SK-N-SH treated with all-trans-retinoic acid at 6 μM for 48 hours (cell line): Measurements from ENCODE around the gene IL17REL.

Experiments used
- ATAC-seq: fragments of 200-7000 bp; cut with Tn5 transposase; 3 replicates; pipeline ENCODE4 v1.9.1; 2020; ENCODE audit warnings: mild to moderate bottlenecking, moderate library complexity
- BACH2 ChIP-seq: fragments of 250-450 bp; sonication (Bioruptor Pico); IDR thresholded peaks from 2 replicates; pipeline ENCODE4 v1.9.0; 2021; ENCODE audit warnings: mild to moderate bottlenecking, borderline replicate concordance
- CSDC2 ChIP-seq: fragments of 250-450 bp; sonication (Bioruptor Pico); IDR thresholded peaks from 2 replicates; pipeline ENCODE4 v1.5.0; 2020; ENCODE audit warnings: mild to moderate bottlenecking, moderate library complexity
- OSR1 ChIP-seq: fragments of 250-450 bp; sonication (Bioruptor Pico); IDR thresholded peaks from 2 replicates; pipeline ENCODE4 v1.8.0; 2022; ENCODE audit warnings: moderate library complexity, mild to moderate bottlenecking, inconsistent platforms
- PPARA ChIP-seq: fragments of 250-450 bp; sonication (Bioruptor Pico); IDR thresholded peaks from 2 replicates; pipeline ENCODE4 v1.5.0; 2020; ENCODE audit warnings: mild to moderate bottlenecking, borderline replicate concordance
- RARB ChIP-seq: fragments of 250-450 bp; sonication (Bioruptor Pico); IDR thresholded peaks from 2 replicates; pipeline ENCODE4 v1.8.0; 2021; ENCODE audit warnings: mild to moderate bottlenecking, moderate library complexity
- SNAI2 ChIP-seq: fragments of 250-450 bp; sonication (Bioruptor Pico); IDR thresholded peaks from 2 replicates; pipeline ENCODE4 v1.5.0; 2020; ENCODE audit warnings: mild to moderate bottlenecking, moderate library complexity
- TCF4 ChIP-seq: fragments of 250-450 bp; sonication (Bioruptor Pico); IDR thresholded peaks from 2 replicates; pipeline ENCODE4 v1.8.0; 2021; ENCODE audit warnings: mild to moderate bottlenecking, moderate library complexity, borderline replicate concordance
- TOX ChIP-seq: fragments of 250-450 bp; sonication (Bioruptor Pico); IDR thresholded peaks from 2 replicates; pipeline ENCODE4 v1.8.0; 2021; ENCODE audit warnings: mild to moderate bottlenecking, moderate library complexity, borderline replicate concordance
- ZC3H10 ChIP-seq: fragments of 250-450 bp; sonication (Bioruptor Pico); IDR thresholded peaks from 2 replicates; pipeline ENCODE4 v1.5.1; 2021; ENCODE audit warnings: mild to moderate bottlenecking, moderate library complexity
- ZFP3 ChIP-seq: fragments of 250-450 bp; sonication (Bioruptor Pico); IDR thresholded peaks from 2 replicates; pipeline ENCODE4 v1.5.0; 2020; ENCODE audit warnings: mild to moderate bottlenecking, moderate library complexity
- ZFP30 ChIP-seq: fragments of 450-650 bp; formaldehyde crosslinking; IDR thresholded peaks from 2 replicates; pipeline ENCODE4 v1.5.0; 2022; ENCODE audit warnings: mild to moderate bottlenecking, moderate library complexity
- ZNF70 ChIP-seq: fragments of 450-650 bp; formaldehyde crosslinking; IDR thresholded peaks from 2 replicates; pipeline ENCODE4 v1.5.0; 2020; ENCODE audit warnings: mild to moderate bottlenecking, moderate library complexity
- ZNF8 ChIP-seq: fragments of 450-650 bp; formaldehyde crosslinking; IDR thresholded peaks from 2 replicates; pipeline ENCODE4 v1.5.0; 2020; ENCODE audit warnings: mild to moderate bottlenecking, moderate library complexity
- TF ChIP-seq, protein P1 (sequence below): fragments of 250-450 bp; sonication (Bioruptor Pico); IDR thresholded peaks from 2 replicates; pipeline ENCODE4 v1.5.1; 2020; ENCODE audit warnings: low read depth, mild to moderate bottlenecking, moderate library complexity
- TF ChIP-seq, protein P2 (sequence below): fragments of 250-450 bp; sonication (Bioruptor Pico); IDR thresholded peaks from 2 replicates; pipeline ENCODE4 v1.8.0; 2020; ENCODE audit warnings: mild to moderate bottlenecking, moderate library complexity, borderline replicate concordance
- TF ChIP-seq, protein P3 (sequence below): fragments of 250-450 bp; sonication (Bioruptor Pico); IDR thresholded peaks from 2 replicates; pipeline ENCODE4 v1.5.1; 2021; ENCODE audit warnings: mild to moderate bottlenecking, moderate library complexity
- TF ChIP-seq, protein P4 (sequence below): fragments of 250-450 bp; sonication (Bioruptor Pico); IDR thresholded peaks from 2 replicates; pipeline ENCODE4 v1.5.0; 2020; ENCODE audit warnings: mild to moderate bottlenecking, moderate library complexity
- TF ChIP-seq, protein P5 (sequence below): fragments of 250-450 bp; sonication (Bioruptor Pico); IDR thresholded peaks from 2 replicates; pipeline ENCODE4 v1.8.0; 2021; ENCODE audit warnings: low read depth, mild to moderate bottlenecking, moderate library complexity, borderline replicate concordance

IL17REL gene

DNA sequence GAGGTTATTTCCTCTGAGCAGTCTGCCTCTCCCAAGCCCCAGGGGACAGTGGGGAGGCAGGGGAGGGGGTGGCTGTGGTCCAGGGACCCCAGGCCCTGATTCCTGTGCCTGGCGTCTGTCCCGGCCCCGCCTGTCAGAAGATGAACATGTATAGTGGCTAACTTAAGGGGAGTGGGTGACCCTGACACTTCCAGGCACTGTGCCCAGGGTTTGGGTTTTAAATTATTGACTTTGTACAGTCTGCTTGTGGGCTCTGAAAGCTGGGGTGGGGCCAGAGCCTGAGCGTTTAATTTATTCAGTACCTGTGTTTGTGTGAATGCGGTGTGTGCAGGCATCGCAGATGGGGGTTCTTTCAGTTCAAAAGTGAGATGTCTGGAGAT is 48.9 kb downstream of the IL17REL start:
- ATAC-seq = no peak

DNA sequence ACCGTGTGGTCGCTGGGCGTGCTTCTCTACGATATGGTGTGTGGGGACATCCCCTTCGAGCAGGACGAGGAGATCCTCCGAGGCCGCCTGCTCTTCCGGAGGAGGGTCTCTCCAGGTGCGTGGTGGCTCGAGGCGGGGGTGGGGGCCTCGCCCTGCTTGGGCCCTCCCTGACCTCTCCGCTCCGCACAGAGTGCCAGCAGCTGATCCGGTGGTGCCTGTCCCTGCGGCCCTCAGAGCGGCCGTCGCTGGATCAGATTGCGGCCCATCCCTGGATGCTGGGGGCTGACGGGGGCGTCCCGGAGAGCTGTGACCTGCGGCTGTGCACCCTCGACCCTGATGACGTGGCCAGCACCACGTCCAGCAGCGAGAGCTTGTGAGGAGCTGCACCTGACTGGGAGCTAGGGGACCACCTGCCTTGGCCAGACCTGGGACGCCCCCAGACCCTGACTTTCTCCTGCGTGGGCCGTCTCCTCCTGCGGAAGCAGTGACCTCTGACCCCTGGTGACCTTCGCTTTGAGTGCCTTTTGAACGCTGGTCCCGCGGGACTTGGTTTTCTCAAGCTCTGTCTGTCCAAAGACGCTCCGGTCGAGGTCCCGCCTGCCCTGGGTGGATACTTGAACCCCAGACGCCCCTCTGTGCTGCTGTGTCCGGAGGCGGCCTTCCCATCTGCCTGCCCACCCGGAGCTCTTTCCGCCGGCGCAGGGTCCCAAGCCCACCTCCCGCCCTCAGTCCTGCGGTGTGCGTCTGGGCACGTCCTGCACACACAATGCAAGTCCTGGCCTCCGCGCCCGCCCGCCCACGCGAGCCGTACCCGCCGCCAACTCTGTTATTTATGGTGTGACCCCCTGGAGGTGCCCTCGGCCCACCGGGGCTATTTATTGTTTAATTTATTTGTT is 49.6 kb downstream of the IL17REL start:
- TF ChIP-seq TCF4 (CRISPR knock-in tag) (no peak), ZFP30 (no peak), ZNF8 (CRISPR knock-in tag) (no peak)

More for the DNA sequence above, 48.9 kb downstream of the IL17REL start:
- TF ChIP-seq ZFP30 (no peak), SNAI2 (CRISPR knock-in tag) (no peak), ZNF8 (CRISPR knock-in tag) (no peak), ZFP3 (CRISPR knock-in tag) (no peak), TOX (CRISPR knock-in tag) (no peak), TCF4 (CRISPR knock-in tag) (no peak), PPARA (no peak), ZC3H10 (CRISPR knock-in tag) (no peak), OSR1 (CRISPR knock-in tag) (no peak), CSDC2 (no peak), ZNF70 (CRISPR knock-in tag) (no peak)
- TF ChIP-seq, protein P1, sequence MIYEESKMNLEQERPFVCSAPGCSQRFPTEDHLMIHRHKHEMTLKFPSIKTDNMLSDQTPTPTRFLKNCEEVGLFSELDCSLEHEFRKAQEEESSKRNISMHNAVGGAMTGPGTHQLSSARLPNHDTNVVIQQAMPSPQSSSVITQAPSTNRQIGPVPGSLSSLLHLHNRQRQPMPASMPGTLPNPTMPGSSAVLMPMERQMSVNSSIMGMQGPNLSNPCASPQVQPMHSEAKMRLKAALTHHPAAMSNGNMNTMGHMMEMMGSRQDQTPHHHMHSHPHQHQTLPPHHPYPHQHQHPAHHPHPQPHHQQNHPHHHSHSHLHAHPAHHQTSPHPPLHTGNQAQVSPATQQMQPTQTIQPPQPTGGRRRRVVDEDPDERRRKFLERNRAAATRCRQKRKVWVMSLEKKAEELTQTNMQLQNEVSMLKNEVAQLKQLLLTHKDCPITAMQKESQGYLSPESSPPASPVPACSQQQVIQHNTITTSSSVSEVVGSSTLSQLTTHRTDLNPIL (CRISPR knock-in tag) = no peak
- TF ChIP-seq, protein P2, sequence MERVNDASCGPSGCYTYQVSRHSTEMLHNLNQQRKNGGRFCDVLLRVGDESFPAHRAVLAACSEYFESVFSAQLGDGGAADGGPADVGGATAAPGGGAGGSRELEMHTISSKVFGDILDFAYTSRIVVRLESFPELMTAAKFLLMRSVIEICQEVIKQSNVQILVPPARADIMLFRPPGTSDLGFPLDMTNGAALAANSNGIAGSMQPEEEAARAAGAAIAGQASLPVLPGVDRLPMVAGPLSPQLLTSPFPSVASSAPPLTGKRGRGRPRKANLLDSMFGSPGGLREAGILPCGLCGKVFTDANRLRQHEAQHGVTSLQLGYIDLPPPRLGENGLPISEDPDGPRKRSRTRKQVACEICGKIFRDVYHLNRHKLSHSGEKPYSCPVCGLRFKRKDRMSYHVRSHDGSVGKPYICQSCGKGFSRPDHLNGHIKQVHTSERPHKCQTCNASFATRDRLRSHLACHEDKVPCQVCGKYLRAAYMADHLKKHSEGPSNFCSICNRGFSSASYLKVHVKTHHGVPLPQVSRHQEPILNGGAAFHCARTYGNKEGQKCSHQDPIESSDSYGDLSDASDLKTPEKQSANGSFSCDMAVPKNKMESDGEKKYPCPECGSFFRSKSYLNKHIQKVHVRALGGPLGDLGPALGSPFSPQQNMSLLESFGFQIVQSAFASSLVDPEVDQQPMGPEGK (CRISPR knock-in tag) = no peak
- TF ChIP-seq, protein P3, sequence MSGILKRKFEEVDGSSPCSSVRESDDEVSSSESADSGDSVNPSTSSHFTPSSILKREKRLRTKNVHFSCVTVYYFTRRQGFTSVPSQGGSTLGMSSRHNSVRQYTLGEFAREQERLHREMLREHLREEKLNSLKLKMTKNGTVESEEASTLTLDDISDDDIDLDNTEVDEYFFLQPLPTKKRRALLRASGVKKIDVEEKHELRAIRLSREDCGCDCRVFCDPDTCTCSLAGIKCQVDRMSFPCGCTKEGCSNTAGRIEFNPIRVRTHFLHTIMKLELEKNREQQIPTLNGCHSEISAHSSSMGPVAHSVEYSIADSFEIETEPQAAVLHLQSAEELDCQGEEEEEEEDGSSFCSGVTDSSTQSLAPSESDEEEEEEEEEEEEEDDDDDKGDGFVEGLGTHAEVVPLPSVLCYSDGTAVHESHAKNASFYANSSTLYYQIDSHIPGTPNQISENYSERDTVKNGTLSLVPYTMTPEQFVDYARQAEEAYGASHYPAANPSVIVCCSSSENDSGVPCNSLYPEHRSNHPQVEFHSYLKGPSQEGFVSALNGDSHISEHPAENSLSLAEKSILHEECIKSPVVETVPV (CRISPR knock-in tag) = no peak
- TF ChIP-seq, protein P4, sequence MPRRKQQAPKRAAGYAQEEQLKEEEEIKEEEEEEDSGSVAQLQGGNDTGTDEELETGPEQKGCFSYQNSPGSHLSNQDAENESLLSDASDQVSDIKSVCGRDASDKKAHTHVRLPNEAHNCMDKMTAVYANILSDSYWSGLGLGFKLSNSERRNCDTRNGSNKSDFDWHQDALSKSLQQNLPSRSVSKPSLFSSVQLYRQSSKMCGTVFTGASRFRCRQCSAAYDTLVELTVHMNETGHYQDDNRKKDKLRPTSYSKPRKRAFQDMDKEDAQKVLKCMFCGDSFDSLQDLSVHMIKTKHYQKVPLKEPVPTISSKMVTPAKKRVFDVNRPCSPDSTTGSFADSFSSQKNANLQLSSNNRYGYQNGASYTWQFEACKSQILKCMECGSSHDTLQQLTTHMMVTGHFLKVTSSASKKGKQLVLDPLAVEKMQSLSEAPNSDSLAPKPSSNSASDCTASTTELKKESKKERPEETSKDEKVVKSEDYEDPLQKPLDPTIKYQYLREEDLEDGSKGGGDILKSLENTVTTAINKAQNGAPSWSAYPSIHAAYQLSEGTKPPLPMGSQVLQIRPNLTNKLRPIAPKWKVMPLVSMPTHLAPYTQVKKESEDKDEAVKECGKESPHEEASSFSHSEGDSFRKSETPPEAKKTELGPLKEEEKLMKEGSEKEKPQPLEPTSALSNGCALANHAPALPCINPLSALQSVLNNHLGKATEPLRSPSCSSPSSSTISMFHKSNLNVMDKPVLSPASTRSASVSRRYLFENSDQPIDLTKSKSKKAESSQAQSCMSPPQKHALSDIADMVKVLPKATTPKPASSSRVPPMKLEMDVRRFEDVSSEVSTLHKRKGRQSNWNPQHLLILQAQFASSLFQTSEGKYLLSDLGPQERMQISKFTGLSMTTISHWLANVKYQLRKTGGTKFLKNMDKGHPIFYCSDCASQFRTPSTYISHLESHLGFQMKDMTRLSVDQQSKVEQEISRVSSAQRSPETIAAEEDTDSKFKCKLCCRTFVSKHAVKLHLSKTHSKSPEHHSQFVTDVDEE = no peak

DNA sequence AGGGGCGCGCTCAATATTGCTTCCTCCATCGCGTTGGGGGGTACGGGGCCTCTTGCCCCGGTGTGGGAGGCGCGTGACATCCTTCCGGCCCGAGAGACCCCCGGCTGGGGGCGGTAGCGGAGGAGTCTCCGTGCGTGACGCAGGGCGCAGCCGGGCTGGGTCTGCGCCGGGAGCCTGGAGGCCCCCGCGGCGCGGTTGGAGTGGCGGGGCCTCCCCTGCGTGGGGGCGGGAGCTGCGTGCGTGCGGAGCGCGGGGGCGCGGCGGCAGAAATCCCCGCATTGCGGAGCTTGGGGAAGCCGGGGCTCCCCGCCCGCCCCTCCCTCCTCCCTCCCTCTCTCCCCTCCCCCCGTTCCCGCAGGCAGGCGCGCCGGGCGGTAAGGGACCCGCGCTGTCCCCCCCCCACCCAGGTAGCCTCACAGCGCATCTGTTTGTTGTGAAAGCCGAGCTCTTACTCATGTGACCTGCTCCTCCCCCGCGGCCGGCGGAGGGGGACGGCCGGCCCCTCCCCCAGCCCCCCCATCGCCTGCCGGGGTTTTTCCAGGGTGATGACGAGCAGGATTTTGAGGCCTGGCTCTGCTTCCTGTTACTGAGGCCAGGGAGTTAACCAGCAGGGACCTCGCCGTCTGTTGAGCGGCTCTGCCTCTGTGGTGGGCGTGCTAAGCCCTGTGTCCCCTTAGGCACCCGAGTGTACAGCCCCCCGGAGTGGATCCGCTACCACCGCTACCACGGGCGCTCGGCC is 50.4 kb downstream of the IL17REL start:
- ATAC-seq = peak; percentile 13
- TF ChIP-seq, protein P4 = no peak
- TF ChIP-seq BACH2 (CRISPR knock-in tag) (no peak), SNAI2 (CRISPR knock-in tag) (no peak), ZFP3 (CRISPR knock-in tag) (no peak), PPARA (no peak), OSR1 (CRISPR knock-in tag) (no peak), ZNF70 (CRISPR knock-in tag) (no peak), TOX (CRISPR knock-in tag) (no peak), RARB (CRISPR knock-in tag) (no peak)
- TF ChIP-seq, protein P3 (CRISPR knock-in tag) = no peak
- TF ChIP-seq, protein P5, sequence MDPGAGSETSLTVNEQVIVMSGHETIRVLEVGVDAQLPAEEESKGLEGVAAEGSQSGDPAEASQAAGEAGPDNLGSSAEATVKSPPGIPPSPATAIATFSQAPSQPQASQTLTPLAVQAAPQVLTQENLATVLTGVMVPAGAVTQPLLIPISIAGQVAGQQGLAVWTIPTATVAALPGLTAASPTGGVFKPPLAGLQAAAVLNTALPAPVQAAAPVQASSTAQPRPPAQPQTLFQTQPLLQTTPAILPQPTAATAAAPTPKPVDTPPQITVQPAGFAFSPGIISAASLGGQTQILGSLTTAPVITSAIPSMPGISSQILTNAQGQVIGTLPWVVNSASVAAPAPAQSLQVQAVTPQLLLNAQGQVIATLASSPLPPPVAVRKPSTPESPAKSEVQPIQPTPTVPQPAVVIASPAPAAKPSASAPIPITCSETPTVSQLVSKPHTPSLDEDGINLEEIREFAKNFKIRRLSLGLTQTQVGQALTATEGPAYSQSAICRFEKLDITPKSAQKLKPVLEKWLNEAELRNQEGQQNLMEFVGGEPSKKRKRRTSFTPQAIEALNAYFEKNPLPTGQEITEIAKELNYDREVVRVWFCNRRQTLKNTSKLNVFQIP = no peak
- TF ChIP-seq, protein P2 (CRISPR knock-in tag) = no peak

More for the DNA sequence above, 49.6 kb downstream of the IL17REL start:
- ATAC-seq = no peak
